Peyer's patch (tissue), 4 donors: ENCODE data around the gene DNAH6. TPM values are rescaled to one million over a fixed set of nuclear protein-coding genes. Genes with fewer than 3 reads are reported as not detected.
"Not testable (repeated sequence)": the region's sequence is repeated elsewhere in the genome, so short reads cannot be mapped to it uniquely, and the experiment has no call there.

Experiments
- DNase-seq, 3 donors: peaks; one replicate each; pipeline ENCODE4 v3.0.0-alpha.2; 2017 to 2019
- H3K27ac ChIP-seq, 4 donors: fragments of 200-600 bp; sonication (generic); one replicate each; pipeline ENCODE4 v1.5.1; 2016 to 2019
- H3K27me3 ChIP-seq, 2 donors: fragments of 200-600 bp; sonication (generic); one replicate each; pipeline ENCODE4 v1.5.1; 2019
- H3K36me3 ChIP-seq, 3 donors: fragments of 200-600 bp; sonication (generic); one replicate each; pipeline ENCODE4 v1.5.1; 2016 to 2019
- H3K4me1 ChIP-seq, 4 donors: fragments of 200-600 bp; sonication (generic); one replicate each; pipeline ENCODE4 v1.5.1; 2016 to 2019
- H3K4me3 ChIP-seq, 4 donors: fragments of 200-600 bp; sonication (generic); 1 replicate in 3 of 4; 2 replicates in 1 of 4; pipeline ENCODE4 v1.5.1; 2016 to 2019; ENCODE audit warnings: mild to moderate bottlenecking in 1 of 4
- H3K9me3 ChIP-seq, 4 donors: fragments of 200-600 bp; sonication (generic); one replicate each; pipeline ENCODE4 v1.5.1; 2016 to 2019; ENCODE audit warnings: mild to moderate bottlenecking in 1 of 4
- CTCF ChIP-seq, 6 experiments: fragments of 450-650 bp in 4 of 6; fragments of 200-600 bp in 2 of 6; sonication (generic) in 1 of 6; IDR thresholded peaks; one replicate each; pipeline ENCODE4 v1.5.1; 2017 to 2019; ENCODE audit warnings: antibody characterized with exemption in 6 of 6, mild to moderate bottlenecking in 3 of 6, moderate library complexity in 1 of 6
- POLR2A ChIP-seq, 2 donors: fragments of 450-650 bp; IDR thresholded peaks; one replicate each; pipeline ENCODE4 v1.5.1; 2017; ENCODE audit warnings: antibody characterized with exemption in 2 of 2, mild to moderate bottlenecking in 2 of 2, moderate library complexity in 2 of 2
- total RNA-seq, 4 donors: library from RNA; depleted of rRNA; stranded (reverse); fragments of >200 nt; gene quantifications; one replicate each; pipeline ENCODE4 v1.1.0, GENCODE V29; 2016

The DNAH6 gene
- total RNA-seq, 4 donors from 2014 or later, result under 0.01 to 4.2 (median 1.3) TPM

DNA sequence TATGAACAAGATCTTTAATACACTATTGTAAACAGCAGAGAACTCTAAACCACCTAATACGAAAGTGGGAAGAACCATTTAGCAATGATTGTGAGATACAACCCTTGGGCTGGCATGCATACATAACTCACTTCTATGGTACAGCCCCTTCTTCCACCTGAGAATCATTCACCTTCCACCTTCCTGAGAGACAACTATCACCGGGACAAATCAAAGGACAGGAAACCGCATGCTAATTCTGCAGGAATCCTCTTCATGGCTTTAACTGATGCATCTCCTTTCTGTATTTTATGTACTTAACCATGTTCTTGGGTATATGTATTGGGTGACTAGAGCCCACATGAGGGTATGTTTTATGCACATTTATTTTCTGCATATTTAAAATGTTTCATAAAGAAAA, 241.3 kb downstream of the DNAH6 start:
- Histone ChIP-seq H3K27me3 (no peaks in the 10 kb centered on the region), H3K4me3 (no peak overlapping the region), H3K9me3 (peaks cover 0 to 4% (median 0%) of the 10 kb centered on the region in 4 donors), H3K4me1 (no peaks in the 10 kb centered on the region), H3K27ac (no peak overlapping the region), H3K36me3 (no peaks in the 10 kb centered on the region)
- TF ChIP-seq CTCF (IDR thresholded peaks at IDR 0.05) (no peak), POLR2A (IDR thresholded peaks at IDR 0.05) (no peak)
- DNase-seq, result no peak

- Histone ChIP-seq H3K27ac (no peak overlapping the region), H3K9me3 (peaks cover 0 to 13% (median 0%) of the 10 kb centered on the region in 4 donors), H3K27me3 (no peaks in the 10 kb centered on the region), H3K4me3 (no peak overlapping the region), H3K36me3 (no peaks in the 10 kb centered on the region), H3K4me1 (no peaks in the 10 kb centered on the region)
- TF ChIP-seq POLR2A (IDR thresholded peaks at IDR 0.05) (no peak), CTCF (IDR thresholded peaks at IDR 0.05) (no peak)
- no peak for DNase-seq
These were observed 250.5 kb downstream of the DNAH6 start for GRCh38 chr2:84766791-84767190.

DNA sequence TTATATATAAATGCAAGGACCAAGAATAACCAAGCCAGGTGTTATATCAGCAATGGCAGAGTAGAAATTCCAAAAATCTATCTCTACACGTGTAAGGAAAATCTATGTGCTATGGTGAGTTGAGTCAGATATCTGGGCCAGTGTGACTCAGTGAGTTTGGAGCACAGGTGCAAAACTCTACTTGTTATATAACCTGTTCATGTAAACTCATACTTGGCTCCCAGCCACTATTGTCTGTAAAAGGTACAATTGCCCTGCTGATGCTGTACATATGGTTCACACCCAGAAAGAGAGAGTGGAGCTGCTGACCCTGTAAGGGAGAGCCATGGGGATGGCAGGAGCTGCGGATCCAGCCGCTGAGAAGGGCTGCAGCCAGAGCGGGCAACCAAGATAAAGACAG, 252.5 kb downstream of the DNAH6 start:
- no peak for DNase-seq
- H3K27me3 ChIP-seq, result no peaks in the 10 kb centered on the region

GRCh38 chr2:84770280-84770679, 254.0 kb downstream of the DNAH6 start:
- no peak overlapping the region for H3K27ac ChIP-seq
- no peak overlapping the region for H3K4me3 ChIP-seq
- DNase-seq, result no peak
- H3K36me3 ChIP-seq, result no peaks in the 10 kb centered on the region
- H3K9me3 ChIP-seq, result peaks cover 0 to 24% (median 0%) of the 10 kb centered on the region in 4 donors
- no peaks in the 10 kb centered on the region for H3K4me1 ChIP-seq
- TF ChIP-seq POLR2A (IDR thresholded peaks at IDR 0.05), result no peak
- no peak for TF ChIP-seq CTCF (IDR thresholded peaks at IDR 0.05)
- H3K27me3 ChIP-seq, result no peaks in the 10 kb centered on the region

More for the DNA sequence above, 252.5 kb downstream of the DNAH6 start:
- no peaks in the 10 kb centered on the region for H3K4me1 ChIP-seq
- no peak overlapping the region for H3K27ac ChIP-seq
- H3K36me3 ChIP-seq, result no peaks in the 10 kb centered on the region
- H3K4me3 ChIP-seq, result no peak overlapping the region
- H3K9me3 ChIP-seq, result peaks cover 0 to 14% (median 0%) of the 10 kb centered on the region in 4 donors
- TF ChIP-seq POLR2A (IDR thresholded peaks at IDR 0.05) (no peak), CTCF (IDR thresholded peaks at IDR 0.05) (no peak)

- H3K9me3 ChIP-seq, result peaks cover 0 to 24% (median 0%) of the 10 kb centered on the region in 4 donors
- H3K27me3 ChIP-seq, result no peaks in the 10 kb centered on the region
- TF ChIP-seq CTCF (IDR thresholded peaks at IDR 0.05) (no peak), POLR2A (IDR thresholded peaks at IDR 0.05) (no peak)
- DNase-seq, result no peak
- no peak overlapping the region for H3K27ac ChIP-seq
- no peaks in the 10 kb centered on the region for H3K4me1 ChIP-seq
- no peak overlapping the region for H3K4me3 ChIP-seq
- H3K36me3 ChIP-seq, result no peaks in the 10 kb centered on the region
These were observed 255.0 kb downstream of the DNAH6 start for GRCh38 chr2:84771251-84771650.

GRCh38 chr2:84773562-84773961, 257.3 kb downstream of the DNAH6 start:
- peaks cover 0 to 24% (median 0%) of the 10 kb centered on the region in 4 donors for H3K9me3 ChIP-seq
- H3K4me3 ChIP-seq, H3K27ac ChIP-seq, H3K27me3 ChIP-seq, DNase-seq, H3K36me3 ChIP-seq, H3K4me1 ChIP-seq: not testable (repeated sequence)
